PFSK-1 (cell line): ENCODE data around the gene HIF1A.

Source experiments
- FOXP2 ChIP-seq: optimal IDR thresholded peaks from 2 replicates; pipeline ENCODE3; 2011; ENCODE audit warnings: borderline replicate concordance, control low read depth, inconsistent platforms; ENCODE audit not compliant: insufficient read depth; ENCODE audit errors: extremely low read length, extremely low read depth
- POLR2AphosphoS5 ChIP-seq: IDR thresholded peaks from 2 replicates; pipeline ENCODE4 v1.6.1; 2012; ENCODE audit warnings: low read depth, mild to moderate bottlenecking, control low read depth, low read length, moderate library complexity
- SIN3A ChIP-seq: IDR thresholded peaks from 2 replicates; pipeline ENCODE4 v1.6.1; 2012; ENCODE audit warnings: mild to moderate bottlenecking, low read length, moderate library complexity, borderline replicate concordance; ENCODE audit not compliant: insufficient read depth
- TAF1 ChIP-seq: IDR thresholded peaks from 2 replicates; pipeline ENCODE4 v1.6.1; 2012; ENCODE audit warnings: low read length, control low read depth, borderline replicate concordance; ENCODE audit not compliant: insufficient read depth
- TF ChIP-seq, protein P1 (sequence below), 2 experiments: IDR thresholded peaks; 2 replicates each; pipeline versions ENCODE4 v1.6.1 to v1.8.0; 2011 to 2012; ENCODE audit warnings: low read depth in 2 of 2, low read length in 2 of 2, control low read depth in 1 of 2, inconsistent platforms in 1 of 2, mild to moderate bottlenecking in 1 of 2, moderate library complexity in 1 of 2; ENCODE audit not compliant: insufficient read depth in 1 of 2

HIF1A gene

DNA sequence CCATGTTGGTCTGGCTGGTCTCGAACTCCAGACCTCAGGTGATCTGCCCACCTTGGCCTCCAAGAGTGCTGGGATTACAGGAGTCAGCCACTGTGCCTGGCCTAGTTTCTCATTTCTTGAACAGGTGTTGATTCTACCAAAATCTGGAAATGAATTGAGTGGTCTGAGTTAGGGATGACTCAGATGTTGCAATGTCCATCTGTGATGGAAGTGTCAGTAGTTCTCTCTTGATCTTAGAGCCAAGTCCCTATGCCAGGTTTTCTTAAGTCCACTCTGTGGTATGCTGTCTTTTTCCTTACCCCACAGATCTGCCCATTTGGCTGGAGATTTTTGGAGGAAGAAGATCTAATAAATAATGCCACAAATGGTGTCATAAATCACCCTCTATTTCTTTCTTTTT, 79.5 kb downstream of the HIF1A start:
- no peak for TF ChIP-seq POLR2AphosphoS5
- TF ChIP-seq FOXP2, result no peak
- TF ChIP-seq TAF1, result no peak
- TF ChIP-seq, protein P1, sequence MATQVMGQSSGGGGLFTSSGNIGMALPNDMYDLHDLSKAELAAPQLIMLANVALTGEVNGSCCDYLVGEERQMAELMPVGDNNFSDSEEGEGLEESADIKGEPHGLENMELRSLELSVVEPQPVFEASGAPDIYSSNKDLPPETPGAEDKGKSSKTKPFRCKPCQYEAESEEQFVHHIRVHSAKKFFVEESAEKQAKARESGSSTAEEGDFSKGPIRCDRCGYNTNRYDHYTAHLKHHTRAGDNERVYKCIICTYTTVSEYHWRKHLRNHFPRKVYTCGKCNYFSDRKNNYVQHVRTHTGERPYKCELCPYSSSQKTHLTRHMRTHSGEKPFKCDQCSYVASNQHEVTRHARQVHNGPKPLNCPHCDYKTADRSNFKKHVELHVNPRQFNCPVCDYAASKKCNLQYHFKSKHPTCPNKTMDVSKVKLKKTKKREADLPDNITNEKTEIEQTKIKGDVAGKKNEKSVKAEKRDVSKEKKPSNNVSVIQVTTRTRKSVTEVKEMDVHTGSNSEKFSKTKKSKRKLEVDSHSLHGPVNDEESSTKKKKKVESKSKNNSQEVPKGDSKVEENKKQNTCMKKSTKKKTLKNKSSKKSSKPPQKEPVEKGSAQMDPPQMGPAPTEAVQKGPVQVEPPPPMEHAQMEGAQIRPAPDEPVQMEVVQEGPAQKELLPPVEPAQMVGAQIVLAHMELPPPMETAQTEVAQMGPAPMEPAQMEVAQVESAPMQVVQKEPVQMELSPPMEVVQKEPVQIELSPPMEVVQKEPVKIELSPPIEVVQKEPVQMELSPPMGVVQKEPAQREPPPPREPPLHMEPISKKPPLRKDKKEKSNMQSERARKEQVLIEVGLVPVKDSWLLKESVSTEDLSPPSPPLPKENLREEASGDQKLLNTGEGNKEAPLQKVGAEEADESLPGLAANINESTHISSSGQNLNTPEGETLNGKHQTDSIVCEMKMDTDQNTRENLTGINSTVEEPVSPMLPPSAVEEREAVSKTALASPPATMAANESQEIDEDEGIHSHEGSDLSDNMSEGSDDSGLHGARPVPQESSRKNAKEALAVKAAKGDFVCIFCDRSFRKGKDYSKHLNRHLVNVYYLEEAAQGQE (IDR thresholded peaks at IDR 0.05; ENCODE audit: insufficient read depth in 1 of 2, low read depth in 2 of 2, low read length in 2 of 2), result no peak
- TF ChIP-seq SIN3A, result no peak

DNA sequence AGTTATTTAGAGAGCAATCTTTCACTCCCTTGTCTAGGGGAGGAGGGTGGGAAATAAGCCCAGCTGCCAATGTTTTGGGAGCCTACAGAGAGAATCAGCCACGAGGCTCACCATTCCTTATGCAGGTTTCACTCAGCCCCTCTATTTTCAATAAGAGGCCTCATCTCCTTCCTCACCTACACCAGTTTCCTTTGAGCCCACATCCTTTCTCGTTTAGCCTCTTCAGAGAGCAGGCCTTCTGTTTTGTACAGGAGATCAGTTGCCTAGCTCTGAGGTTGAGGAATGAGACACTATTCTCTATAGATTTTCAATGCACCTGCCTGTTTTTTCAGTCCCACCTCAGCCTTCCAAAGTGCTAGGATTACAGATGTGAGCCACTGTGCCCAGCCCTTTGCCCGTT, 84.8 kb downstream of the HIF1A start:
- no peak for TF ChIP-seq FOXP2
- TF ChIP-seq, protein P1 (IDR thresholded peaks at IDR 0.05; ENCODE audit: insufficient read depth in 1 of 2, low read depth in 2 of 2, low read length in 2 of 2), result no peak
- no peak for TF ChIP-seq TAF1
- TF ChIP-seq POLR2AphosphoS5, result no peak
- TF ChIP-seq SIN3A, result no peak

DNA sequence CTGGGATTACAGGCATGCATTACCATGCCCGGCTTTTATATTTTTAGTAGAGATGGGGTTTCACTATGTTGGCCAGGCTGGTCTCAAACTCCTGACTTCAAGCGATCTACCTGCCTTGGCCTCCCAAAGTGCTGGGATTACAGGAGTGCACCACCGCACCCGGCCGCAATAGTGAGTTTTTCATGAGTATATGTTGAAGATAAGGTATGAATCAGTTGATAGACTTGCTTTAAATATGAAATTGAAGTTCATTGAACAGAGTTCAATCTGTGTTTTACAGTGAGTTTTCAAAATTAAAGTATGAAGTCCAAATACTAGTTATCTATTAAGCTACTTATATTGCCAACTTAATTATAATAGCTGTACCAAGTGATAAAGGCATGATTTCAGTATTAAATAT, 102.0 kb downstream of the HIF1A start:
- TF ChIP-seq FOXP2 (no peak), POLR2AphosphoS5 (no peak), SIN3A (no peak), TAF1 (no peak)
- TF ChIP-seq, protein P1 (IDR thresholded peaks at IDR 0.05; ENCODE audit: insufficient read depth in 1 of 2, low read depth in 2 of 2, low read length in 2 of 2), result no peak
